HEK293 (cell line): ENCODE data around the gene NANOS3.
A peak's percentile ranks its signal among the peaks of the same experiment; 100 is the strongest.

Source experiments
- GFI1B ChIP-seq: fragments of 450-650 bp; formaldehyde crosslinking; IDR thresholded peaks from 2 replicates; pipeline ENCODE4 v1.5.1; 2016; ENCODE audit warnings: missing biosample characterization, missing genetic modification characterization
- GLIS2 ChIP-seq: fragments of 450-650 bp; formaldehyde crosslinking; IDR thresholded peaks from 2 replicates; pipeline ENCODE4 v1.5.1; 2016; ENCODE audit warnings: missing biosample characterization, missing genetic modification characterization
- KLF8 ChIP-seq: fragments of 450-650 bp; formaldehyde crosslinking; IDR thresholded peaks from 2 replicates; pipeline ENCODE4 v1.5.1; 2016; ENCODE audit warnings: missing biosample characterization, missing genetic modification characterization
- MEIS1 ChIP-seq: sonication (generic); formaldehyde crosslinking; IDR thresholded peaks from 2 replicates; pipeline ENCODE4 v1.8.1; 2022; ENCODE audit warnings: missing genetic modification reagents, mild to moderate bottlenecking, borderline replicate concordance
- MZF1 ChIP-seq: fragments of 450-650 bp; formaldehyde crosslinking; IDR thresholded peaks from 2 replicates; pipeline ENCODE4 v1.5.1; 2017; ENCODE audit warnings: missing biosample characterization, missing genetic modification characterization, borderline replicate concordance
- REPIN1 ChIP-seq: fragments of 450-650 bp; formaldehyde crosslinking; IDR thresholded peaks from 2 replicates; pipeline ENCODE4 v1.5.1; 2017; ENCODE audit warnings: missing biosample characterization, missing genetic modification characterization, low read depth
- ZNF157 ChIP-seq: fragments of 450-650 bp; formaldehyde crosslinking; IDR thresholded peaks from 2 replicates; pipeline ENCODE4 v1.5.1; 2016; ENCODE audit warnings: missing biosample characterization, missing genetic modification characterization
- ZNF302 ChIP-seq: fragments of 450-650 bp; formaldehyde crosslinking; IDR thresholded peaks from 2 replicates; pipeline ENCODE4 v1.5.1; 2016; ENCODE audit warnings: missing biosample characterization, missing genetic modification characterization, low read depth
- ZNF394 ChIP-seq: fragments of 450-650 bp; formaldehyde crosslinking; IDR thresholded peaks from 2 replicates; pipeline ENCODE4 v1.5.1; 2016; ENCODE audit warnings: missing biosample characterization, missing genetic modification characterization, mild to moderate bottlenecking, moderate library complexity, borderline replicate concordance
- ZNF404 ChIP-seq: fragments of 450-650 bp; formaldehyde crosslinking; IDR thresholded peaks from 2 replicates; pipeline ENCODE4 v1.5.1; 2017; ENCODE audit warnings: missing biosample characterization, missing genetic modification characterization
- ZNF433 ChIP-seq: fragments of 450-650 bp; formaldehyde crosslinking; IDR thresholded peaks from 2 replicates; pipeline ENCODE4 v1.5.1; 2016; ENCODE audit warnings: missing biosample characterization, missing genetic modification characterization, low read depth
- ZNF514 ChIP-seq: fragments of 450-650 bp; formaldehyde crosslinking; IDR thresholded peaks from 2 replicates; pipeline ENCODE4 v1.5.1; 2016; ENCODE audit warnings: missing biosample characterization, missing genetic modification characterization
- ZNF521 ChIP-seq: fragments of 450-650 bp; formaldehyde crosslinking; IDR thresholded peaks from 2 replicates; pipeline ENCODE4 v1.5.1; 2017; ENCODE audit warnings: missing biosample characterization, mild to moderate bottlenecking, missing genetic modification characterization
- ZNF571 ChIP-seq: fragments of 450-650 bp; formaldehyde crosslinking; IDR thresholded peaks from 2 replicates; pipeline ENCODE4 v1.5.0; 2017; ENCODE audit warnings: missing biosample characterization, missing genetic modification characterization
- ZNF610 ChIP-seq: fragments of 450-650 bp; formaldehyde crosslinking; IDR thresholded peaks from 2 replicates; pipeline ENCODE4 v1.5.1; 2016; ENCODE audit warnings: missing biosample characterization, missing genetic modification characterization, borderline replicate concordance
- ZNF626 ChIP-seq: fragments of 450-650 bp; sonication (Bioruptor Pico); formaldehyde crosslinking; IDR thresholded peaks from 2 replicates; pipeline ENCODE4 v1.5.1; 2018; ENCODE audit warnings: missing biosample characterization, missing genetic modification characterization, inconsistent platforms
- ZNF777 ChIP-seq: fragments of 450-650 bp; formaldehyde crosslinking; IDR thresholded peaks from 2 replicates; pipeline ENCODE4 v1.5.1; 2017; ENCODE audit warnings: missing biosample characterization, missing genetic modification characterization, borderline replicate concordance
- ZNF837 ChIP-seq: fragments of 450-650 bp; formaldehyde crosslinking; IDR thresholded peaks from 2 replicates; pipeline ENCODE4 v1.5.1; 2016; ENCODE audit warnings: missing biosample characterization, missing genetic modification characterization
- TF ChIP-seq, protein P1 (sequence below): fragments of 450-650 bp; formaldehyde crosslinking; IDR thresholded peaks from 2 replicates; pipeline ENCODE4 v1.5.1; 2016; ENCODE audit warnings: missing biosample characterization, missing genetic modification characterization, borderline replicate concordance
- TF ChIP-seq, protein P2 (sequence below): fragments of 450-650 bp; formaldehyde crosslinking; conservative IDR thresholded peaks from 2 replicates; pipeline ENCODE4 v1.5.1; 2016; ENCODE audit warnings: low read depth, missing biosample characterization, missing genetic modification characterization
- TF ChIP-seq, protein P3 (sequence below): fragments of 450-650 bp; formaldehyde crosslinking; IDR thresholded peaks from 2 replicates; pipeline ENCODE4 v1.5.1; 2017; ENCODE audit warnings: missing biosample characterization, mild to moderate bottlenecking, missing genetic modification characterization, moderate library complexity
- TF ChIP-seq, protein P4 (sequence below): fragments of 450-650 bp; IDR thresholded peaks from 2 replicates; pipeline ENCODE4 v1.5.1; 2018; ENCODE audit warnings: missing biosample characterization, mild to moderate bottlenecking, missing genetic modification characterization
- TF ChIP-seq, protein P5 (sequence below): fragments of 450-650 bp; formaldehyde crosslinking; IDR thresholded peaks from 2 replicates; pipeline ENCODE4 v1.5.1; 2017; ENCODE audit warnings: missing biosample characterization, missing genetic modification characterization
- TF ChIP-seq, protein P6 (sequence below): sonication (generic); formaldehyde crosslinking; IDR thresholded peaks from 2 replicates; pipeline ENCODE4 v1.8.1; 2022; ENCODE audit warnings: mild to moderate bottlenecking, moderate library complexity, missing genetic modification reagents

The NANOS3 gene

DNA sequence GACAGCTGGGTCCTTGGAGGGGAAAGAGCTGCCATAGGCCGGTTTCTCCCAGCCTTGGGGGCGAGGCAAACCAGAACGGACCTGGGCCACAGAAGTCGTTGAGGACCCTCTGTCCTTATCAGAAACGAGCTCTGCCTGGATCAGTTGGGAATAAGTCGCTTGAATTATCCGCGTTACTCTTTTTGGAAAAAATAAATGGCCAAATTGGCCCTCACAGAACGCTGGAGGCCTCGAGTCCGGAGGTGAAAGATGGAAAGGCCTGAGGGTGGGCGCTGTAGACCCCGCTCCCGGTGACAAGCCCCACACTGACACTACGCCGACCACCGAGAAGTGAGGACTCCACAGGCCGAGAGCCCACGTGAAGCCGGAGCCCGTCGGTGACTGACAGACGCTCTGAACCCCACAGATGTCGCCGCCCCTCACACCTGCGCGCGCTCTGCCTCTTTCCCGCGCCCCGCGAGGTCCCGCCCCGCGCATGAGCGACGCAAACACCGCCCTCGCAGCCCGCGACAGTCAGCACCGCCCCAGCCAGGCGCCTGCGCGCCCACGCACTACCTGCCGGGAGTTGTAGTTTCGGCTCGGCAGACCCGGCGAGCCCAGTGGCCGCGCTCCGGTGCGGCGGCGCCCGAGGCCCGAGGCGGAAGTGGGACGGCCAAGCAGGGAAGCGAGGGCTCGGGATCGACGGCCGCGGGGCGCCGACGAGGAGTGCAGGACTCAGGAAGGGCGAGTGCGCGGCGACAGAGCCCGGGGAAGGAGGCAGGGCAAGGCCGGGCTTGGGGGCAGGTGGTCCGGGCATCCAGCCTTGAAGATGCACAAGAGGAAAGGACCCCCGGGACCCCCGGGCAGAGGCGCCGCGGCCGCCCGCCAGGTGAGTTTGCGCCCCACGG lies 28.9 kb downstream of the NANOS3 start, which contains the start of the genes BRME1 and CC2D1A (continued):
- TF ChIP-seq ZNF514 (tag by site-specific recombination) (no peak), ZNF521 (tag by site-specific recombination) (no peak), ZNF157 (no peak), ZNF404 (tag by site-specific recombination) (no peak), ZNF777 (tag by site-specific recombination) (peak; percentile 67; the same call in 1 of the 2 replicates), REPIN1 (tag by site-specific recombination) (no peak), GLIS2 (tag by site-specific recombination) (no peak; the same call in 1 of the 2 replicates), ZNF571 (tag by site-specific recombination) (no peak), ZNF837 (no peak), ZNF433 (tag by site-specific recombination) (no peak), ZNF302 (tag by site-specific recombination) (no peak), MZF1 (tag by site-specific recombination) (no peak), MEIS1 (no peak), ZNF394 (tag by site-specific recombination) (0 out of 2 replicates have a peak, but pooled peaks have one; percentile 5), GFI1B (tag by site-specific recombination) (no peak), ZNF626 (no peak), KLF8 (tag by site-specific recombination) (peak; percentile 87; the same call in 1 of the 2 replicates), ZNF610 (peak; percentile 69; the same call in 1 of the 2 replicates)
- TF ChIP-seq, protein P1, sequence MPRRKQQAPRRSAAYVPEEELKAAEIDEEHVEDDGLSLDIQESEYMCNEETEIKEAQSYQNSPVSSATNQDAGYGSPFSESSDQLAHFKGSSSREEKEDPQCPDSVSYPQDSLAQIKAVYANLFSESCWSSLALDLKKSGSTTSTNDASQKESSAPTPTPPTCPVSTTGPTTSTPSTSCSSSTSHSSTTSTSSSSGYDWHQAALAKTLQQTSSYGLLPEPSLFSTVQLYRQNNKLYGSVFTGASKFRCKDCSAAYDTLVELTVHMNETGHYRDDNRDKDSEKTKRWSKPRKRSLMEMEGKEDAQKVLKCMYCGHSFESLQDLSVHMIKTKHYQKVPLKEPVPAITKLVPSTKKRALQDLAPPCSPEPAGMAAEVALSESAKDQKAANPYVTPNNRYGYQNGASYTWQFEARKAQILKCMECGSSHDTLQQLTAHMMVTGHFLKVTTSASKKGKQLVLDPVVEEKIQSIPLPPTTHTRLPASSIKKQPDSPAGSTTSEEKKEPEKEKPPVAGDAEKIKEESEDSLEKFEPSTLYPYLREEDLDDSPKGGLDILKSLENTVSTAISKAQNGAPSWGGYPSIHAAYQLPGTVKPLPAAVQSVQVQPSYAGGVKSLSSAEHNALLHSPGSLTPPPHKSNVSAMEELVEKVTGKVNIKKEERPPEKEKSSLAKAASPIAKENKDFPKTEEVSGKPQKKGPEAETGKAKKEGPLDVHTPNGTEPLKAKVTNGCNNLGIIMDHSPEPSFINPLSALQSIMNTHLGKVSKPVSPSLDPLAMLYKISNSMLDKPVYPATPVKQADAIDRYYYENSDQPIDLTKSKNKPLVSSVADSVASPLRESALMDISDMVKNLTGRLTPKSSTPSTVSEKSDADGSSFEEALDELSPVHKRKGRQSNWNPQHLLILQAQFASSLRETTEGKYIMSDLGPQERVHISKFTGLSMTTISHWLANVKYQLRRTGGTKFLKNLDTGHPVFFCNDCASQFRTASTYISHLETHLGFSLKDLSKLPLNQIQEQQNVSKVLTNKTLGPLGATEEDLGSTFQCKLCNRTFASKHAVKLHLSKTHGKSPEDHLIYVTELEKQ (tag by site-specific recombination), result no peak
- TF ChIP-seq, protein P2, sequence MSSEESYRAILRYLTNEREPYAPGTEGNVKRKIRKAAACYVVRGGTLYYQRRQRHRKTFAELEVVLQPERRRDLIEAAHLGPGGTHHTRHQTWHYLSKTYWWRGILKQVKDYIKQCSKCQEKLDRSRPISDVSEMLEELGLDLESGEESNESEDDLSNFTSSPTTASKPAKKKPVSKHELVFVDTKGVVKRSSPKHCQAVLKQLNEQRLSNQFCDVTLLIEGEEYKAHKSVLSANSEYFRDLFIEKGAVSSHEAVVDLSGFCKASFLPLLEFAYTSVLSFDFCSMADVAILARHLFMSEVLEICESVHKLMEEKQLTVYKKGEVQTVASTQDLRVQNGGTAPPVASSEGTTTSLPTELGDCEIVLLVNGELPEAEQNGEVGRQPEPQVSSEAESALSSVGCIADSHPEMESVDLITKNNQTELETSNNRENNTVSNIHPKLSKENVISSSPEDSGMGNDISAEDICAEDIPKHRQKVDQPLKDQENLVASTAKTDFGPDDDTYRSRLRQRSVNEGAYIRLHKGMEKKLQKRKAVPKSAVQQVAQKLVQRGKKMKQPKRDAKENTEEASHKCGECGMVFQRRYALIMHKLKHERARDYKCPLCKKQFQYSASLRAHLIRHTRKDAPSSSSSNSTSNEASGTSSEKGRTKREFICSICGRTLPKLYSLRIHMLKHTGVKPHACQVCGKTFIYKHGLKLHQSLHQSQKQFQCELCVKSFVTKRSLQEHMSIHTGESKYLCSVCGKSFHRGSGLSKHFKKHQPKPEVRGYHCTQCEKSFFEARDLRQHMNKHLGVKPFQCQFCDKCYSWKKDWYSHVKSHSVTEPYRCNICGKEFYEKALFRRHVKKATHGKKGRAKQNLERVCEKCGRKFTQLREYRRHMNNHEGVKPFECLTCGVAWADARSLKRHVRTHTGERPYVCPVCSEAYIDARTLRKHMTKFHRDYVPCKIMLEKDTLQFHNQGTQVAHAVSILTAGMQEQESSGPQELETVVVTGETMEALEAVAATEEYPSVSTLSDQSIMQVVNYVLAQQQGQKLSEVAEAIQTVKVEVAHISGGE (tag by site-specific recombination), result peak; percentile 63
- TF ChIP-seq, protein P3, sequence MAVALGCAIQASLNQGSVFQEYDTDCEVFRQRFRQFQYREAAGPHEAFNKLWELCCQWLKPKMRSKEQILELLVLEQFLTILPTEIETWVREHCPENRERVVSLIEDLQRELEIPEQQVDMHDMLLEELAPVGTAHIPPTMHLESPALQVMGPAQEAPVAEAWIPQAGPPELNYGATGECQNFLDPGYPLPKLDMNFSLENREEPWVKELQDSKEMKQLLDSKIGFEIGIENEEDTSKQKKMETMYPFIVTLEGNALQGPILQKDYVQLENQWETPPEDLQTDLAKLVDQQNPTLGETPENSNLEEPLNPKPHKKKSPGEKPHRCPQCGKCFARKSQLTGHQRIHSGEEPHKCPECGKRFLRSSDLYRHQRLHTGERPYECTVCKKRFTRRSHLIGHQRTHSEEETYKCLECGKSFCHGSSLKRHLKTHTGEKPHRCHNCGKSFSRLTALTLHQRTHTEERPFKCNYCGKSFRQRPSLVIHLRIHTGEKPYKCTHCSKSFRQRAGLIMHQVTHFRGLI (tag by site-specific recombination), result peak; percentile 66
- TF ChIP-seq, protein P4, sequence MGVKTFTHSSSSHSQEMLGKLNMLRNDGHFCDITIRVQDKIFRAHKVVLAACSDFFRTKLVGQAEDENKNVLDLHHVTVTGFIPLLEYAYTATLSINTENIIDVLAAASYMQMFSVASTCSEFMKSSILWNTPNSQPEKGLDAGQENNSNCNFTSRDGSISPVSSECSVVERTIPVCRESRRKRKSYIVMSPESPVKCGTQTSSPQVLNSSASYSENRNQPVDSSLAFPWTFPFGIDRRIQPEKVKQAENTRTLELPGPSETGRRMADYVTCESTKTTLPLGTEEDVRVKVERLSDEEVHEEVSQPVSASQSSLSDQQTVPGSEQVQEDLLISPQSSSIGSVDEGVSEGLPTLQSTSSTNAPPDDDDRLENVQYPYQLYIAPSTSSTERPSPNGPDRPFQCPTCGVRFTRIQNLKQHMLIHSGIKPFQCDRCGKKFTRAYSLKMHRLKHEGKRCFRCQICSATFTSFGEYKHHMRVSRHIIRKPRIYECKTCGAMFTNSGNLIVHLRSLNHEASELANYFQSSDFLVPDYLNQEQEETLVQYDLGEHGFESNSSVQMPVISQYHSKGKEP (tag by site-specific recombination), result no peak
- TF ChIP-seq, protein P5, sequence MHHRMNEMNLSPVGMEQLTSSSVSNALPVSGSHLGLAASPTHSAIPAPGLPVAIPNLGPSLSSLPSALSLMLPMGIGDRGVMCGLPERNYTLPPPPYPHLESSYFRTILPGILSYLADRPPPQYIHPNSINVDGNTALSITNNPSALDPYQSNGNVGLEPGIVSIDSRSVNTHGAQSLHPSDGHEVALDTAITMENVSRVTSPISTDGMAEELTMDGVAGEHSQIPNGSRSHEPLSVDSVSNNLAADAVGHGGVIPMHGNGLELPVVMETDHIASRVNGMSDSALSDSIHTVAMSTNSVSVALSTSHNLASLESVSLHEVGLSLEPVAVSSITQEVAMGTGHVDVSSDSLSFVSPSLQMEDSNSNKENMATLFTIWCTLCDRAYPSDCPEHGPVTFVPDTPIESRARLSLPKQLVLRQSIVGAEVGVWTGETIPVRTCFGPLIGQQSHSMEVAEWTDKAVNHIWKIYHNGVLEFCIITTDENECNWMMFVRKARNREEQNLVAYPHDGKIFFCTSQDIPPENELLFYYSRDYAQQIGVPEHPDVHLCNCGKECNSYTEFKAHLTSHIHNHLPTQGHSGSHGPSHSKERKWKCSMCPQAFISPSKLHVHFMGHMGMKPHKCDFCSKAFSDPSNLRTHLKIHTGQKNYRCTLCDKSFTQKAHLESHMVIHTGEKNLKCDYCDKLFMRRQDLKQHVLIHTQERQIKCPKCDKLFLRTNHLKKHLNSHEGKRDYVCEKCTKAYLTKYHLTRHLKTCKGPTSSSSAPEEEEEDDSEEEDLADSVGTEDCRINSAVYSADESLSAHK (tag by site-specific recombination), result no peak
- TF ChIP-seq, protein P6, sequence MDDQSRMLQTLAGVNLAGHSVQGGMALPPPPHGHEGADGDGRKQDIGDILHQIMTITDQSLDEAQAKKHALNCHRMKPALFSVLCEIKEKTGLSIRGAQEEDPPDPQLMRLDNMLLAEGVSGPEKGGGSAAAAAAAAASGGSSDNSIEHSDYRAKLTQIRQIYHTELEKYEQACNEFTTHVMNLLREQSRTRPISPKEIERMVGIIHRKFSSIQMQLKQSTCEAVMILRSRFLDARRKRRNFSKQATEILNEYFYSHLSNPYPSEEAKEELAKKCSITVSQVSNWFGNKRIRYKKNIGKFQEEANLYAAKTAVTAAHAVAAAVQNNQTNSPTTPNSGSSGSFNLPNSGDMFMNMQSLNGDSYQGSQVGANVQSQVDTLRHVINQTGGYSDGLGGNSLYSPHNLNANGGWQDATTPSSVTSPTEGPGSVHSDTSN, result peak; percentile 90
